Epithelial cell of esophagus (primary cell): ENCODE results near the gene CDH22.
A peak's percentile ranks its signal among the peaks of the same experiment; 100 is the strongest.

Source experiments
- DNase-seq: peaks from one replicate; pipeline ENCODE4 v3.0.0; 2010; ENCODE audit warnings: low read depth
- H3K4me3 ChIP-seq: 2 replicates; pipeline ENCODE4 v1.5.1; 2011; ENCODE audit warnings: mild to moderate bottlenecking, low read length, control low read depth
- TF ChIP-seq, protein P1 (sequence below): IDR thresholded peaks from 2 replicates; pipeline ENCODE4 v1.5.1; 2011; ENCODE audit warnings: low read depth, mild to moderate bottlenecking, low read length, control low read depth, inconsistent platforms; ENCODE audit not compliant: insufficient read depth; ENCODE audit errors: missing control alignments

The CDH22 gene

DNA sequence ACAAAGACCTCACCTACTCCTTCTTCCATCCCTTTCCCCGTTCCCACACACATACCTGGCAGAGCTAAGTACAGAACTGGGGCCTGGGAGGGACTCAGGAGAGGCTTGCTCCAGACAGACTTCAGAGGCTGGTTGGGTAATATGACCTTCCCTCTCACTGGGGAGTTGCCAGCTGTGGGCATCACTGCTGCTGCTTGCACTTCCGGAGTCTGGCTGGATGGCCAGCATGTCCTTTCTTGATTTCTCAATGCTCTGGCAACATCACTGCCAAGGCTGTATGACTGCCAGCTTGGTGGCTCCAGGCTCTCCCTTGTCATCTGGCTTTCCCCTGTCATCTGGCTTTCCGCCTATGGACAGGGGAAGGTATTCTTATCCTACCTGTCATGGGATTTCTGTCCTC is 47.8 kb downstream of the CDH22 start:
- no peak overlapping the region for H3K4me3 ChIP-seq
- TF ChIP-seq, protein P1, sequence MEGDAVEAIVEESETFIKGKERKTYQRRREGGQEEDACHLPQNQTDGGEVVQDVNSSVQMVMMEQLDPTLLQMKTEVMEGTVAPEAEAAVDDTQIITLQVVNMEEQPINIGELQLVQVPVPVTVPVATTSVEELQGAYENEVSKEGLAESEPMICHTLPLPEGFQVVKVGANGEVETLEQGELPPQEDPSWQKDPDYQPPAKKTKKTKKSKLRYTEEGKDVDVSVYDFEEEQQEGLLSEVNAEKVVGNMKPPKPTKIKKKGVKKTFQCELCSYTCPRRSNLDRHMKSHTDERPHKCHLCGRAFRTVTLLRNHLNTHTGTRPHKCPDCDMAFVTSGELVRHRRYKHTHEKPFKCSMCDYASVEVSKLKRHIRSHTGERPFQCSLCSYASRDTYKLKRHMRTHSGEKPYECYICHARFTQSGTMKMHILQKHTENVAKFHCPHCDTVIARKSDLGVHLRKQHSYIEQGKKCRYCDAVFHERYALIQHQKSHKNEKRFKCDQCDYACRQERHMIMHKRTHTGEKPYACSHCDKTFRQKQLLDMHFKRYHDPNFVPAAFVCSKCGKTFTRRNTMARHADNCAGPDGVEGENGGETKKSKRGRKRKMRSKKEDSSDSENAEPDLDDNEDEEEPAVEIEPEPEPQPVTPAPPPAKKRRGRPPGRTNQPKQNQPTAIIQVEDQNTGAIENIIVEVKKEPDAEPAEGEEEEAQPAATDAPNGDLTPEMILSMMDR, result no peak
- DNase-seq, result peak; percentile 23

DNA sequence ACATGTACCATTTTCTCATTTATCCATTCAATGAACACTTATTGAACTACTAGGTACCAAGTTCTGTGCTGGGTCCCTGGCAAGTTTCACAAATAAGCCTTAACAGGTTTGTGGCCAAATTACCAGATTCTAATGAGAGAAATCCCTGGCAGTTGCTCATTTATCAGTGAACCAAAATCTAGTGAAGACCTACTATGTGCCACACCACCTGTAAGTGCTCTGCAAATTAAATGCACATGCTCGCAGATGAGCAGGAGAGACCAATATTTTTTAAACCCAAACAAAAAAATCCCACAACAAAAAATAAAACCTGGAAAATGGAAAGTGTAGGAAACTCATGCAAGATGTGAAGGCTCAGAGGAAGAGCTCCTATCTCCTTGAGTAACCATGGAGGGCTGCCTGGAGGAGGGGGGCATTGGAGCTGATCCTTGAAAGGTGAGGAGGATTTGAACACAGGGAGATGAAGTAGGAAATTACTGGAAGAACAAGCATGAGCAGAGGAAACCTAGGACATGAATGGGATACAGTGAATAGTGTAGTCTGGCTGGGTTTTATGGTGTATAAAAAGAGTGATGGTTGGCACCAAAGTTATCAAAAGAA is 48.9 kb downstream of the CDH22 start:
- TF ChIP-seq, protein P1, result no peak
- no peak overlapping the region for H3K4me3 ChIP-seq
- no peak for DNase-seq

DNA sequence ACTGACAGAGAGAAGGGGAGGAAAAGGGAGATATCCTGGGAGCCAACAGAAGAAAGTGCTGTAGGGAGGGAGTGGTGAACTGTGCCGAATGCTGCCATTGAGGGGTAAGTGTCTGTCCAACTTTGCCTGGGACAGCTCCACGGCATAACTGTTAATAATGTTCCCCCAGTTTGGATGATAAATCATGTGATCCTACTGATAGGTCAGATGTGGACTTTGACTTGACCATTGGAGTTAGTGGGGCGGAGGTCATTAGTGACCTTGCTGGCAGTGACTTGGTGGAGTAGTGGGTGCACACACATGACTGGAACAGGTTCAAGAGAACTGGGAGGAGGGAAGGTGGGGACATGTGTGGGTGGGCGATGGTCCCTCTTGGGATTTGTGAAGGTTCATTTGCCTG is 50.4 kb downstream of the CDH22 start:
- TF ChIP-seq, protein P1, result no peak
- DNase-seq, result no peak
- no peak overlapping the region for H3K4me3 ChIP-seq

DNA sequence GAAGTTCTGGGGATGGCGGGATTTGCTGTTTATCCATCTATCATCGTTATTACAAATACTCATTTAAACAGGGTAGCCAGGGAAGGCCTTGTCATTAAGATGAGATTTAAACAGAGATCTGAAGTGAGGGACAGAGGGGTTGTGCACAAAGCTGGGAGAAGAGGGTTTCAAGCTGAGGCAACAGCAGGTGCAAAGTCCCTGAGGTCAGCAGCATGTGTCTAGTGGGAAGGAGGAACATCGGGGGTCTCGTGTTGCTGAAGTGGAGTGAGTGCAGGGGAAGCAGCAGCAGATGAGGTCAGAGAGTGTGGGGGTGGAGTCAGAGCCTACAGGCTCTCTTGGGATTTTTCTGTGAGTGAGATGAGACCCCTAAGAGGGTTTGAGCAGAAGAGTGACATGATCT is 52.0 kb downstream of the CDH22 start:
- no peak overlapping the region for H3K4me3 ChIP-seq
- no peak for DNase-seq
- TF ChIP-seq, protein P1, result no peak

DNA sequence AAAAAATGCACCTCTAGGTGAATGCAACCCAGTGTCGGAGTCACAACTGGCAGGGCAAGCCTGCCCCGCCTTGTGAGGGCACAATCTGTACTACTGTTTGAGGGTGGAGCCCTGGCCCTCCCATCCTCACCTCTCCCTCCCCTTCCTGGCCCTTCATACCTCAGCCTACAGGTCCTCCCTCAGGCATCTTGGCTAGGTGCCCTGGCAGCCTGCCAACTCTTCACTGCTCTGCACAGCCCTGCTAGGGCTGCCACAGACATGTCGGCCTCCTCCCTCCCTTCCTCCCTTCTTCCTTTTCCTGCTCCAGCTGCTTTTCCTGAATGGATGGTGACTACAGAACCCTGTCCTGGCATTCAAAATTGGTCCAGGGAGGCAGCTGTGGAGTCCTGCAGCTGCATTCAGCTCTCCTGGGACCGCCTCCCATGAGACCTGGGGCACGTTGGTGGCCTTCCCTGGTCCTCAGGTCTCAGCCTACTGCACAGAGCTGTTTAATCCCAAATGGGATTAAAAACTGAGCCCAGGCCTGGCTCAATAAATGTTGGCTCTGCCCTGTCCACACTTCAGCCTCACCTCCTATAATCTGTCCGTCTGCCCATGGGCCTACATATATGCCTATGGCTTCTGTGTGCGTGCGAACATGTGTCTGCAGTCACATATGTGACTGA is 52.7 kb downstream of the CDH22 start:
- H3K4me3 ChIP-seq, result no peak overlapping the region
- DNase-seq, result peak; percentile 96
- TF ChIP-seq, protein P1, result no peak

DNA sequence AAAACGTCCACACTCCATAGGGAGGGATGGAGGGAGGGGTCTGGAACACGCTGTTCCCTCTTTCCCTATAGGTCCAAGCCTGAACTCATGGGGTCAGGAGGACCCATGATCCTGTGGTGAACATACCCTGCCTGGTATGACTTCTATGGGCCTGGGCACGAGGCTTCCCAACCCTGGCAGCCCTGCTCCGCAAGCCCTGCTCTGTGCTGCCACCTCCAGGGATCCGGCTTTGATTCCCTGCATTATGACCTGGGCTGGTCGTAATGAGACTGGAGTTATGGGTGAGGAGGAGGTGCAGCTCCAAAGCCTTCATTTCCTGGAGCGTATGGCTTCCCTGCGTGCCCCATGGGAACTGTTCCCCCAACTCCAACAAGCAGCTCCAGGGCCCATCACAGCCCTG is 54.9 kb downstream of the CDH22 start:
- TF ChIP-seq, protein P1, result peak; percentile 28
- DNase-seq, result peak; percentile 46
- H3K4me3 ChIP-seq, result no peak overlapping the region
